NCI-H345 treated with DMSO at 0.1 percent for 48 hours (cell line): Measurements from ENCODE around the gene SRRM5.

ENCODE experiments used
- DNase-seq: peaks from one replicate; lab custom pipeline; 2025; ENCODE audit not compliant: unreplicated experiment; lab: John Stamatoyannopoulos, UW

The SRRM5 gene

DNA sequence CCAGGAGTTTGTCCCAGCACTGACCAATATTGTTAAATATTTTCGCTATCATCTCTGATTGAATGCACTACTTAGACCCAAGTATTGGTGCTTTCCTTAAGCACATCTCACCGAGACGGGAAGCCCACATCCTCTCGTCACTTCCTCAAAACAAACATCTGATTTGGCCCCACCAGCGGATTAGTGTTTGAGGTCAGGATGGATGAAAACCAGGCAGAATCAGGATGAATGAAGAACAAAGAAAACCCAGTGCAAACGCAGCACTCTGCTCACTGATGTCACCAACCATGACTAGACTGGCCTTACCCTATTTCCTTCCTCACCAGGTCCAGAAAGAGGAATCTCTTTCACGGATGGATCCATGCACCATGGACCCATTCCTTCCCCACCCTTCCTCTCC is 52.1 kb downstream of the SRRM5 start:
- DNase-seq: no peak
